H1 (cell line): ENCODE data around the gene TRPV2. TPM values are rescaled to one million over a fixed set of nuclear protein-coding genes. Genes with fewer than 3 reads are reported as not detected.

ENCODE experiments used
- CTCF ChIA-PET: fragments of 300-600 bp; sonication (Branson Sonifier 250); formaldehyde crosslinking; loops from one replicate; lab custom pipeline; 2021; ENCODE audit not compliant: partially characterized antibody; lab: Charles Lee
- POLR2A ChIA-PET: fragments of 300-600 bp; sonication (Branson Sonifier 250); formaldehyde crosslinking; loops from one replicate; lab custom pipeline; 2021; ENCODE audit warnings: inconsistent platforms; ENCODE audit not compliant: partially characterized antibody; lab: Charles Lee
- DNase-seq, 2 experiments: peaks; one replicate each; pipeline versions ENCODE4 v3.0.0 to v3.0.0-alpha.2; 2010 to 2022; ENCODE audit warnings: low spot score in 2 of 2, low read depth in 1 of 2, mixed read lengths in 1 of 2
- FAIRE-seq: peaks from 2 replicates; lab custom pipeline; 2011; peaks lifted over from hg19 to GRCh38; lab: Jason Lieb, UNC
- H2AFZ ChIP-seq: 2 replicates; pipeline ENCODE4 v1.8.1; 2012; ENCODE audit warnings: low read length, inconsistent platforms
- H2AK5ac ChIP-seq: 2 replicates; pipeline ENCODE4 v1.6.1; 2013; ENCODE audit warnings: low read depth, low read length
- H2BK120ac ChIP-seq: replicated peaks from 2 replicates; pipeline ENCODE3; 2013; ENCODE audit warnings: low read depth, low read length, inconsistent platforms
- H2BK12ac ChIP-seq: 2 replicates; pipeline ENCODE4 v1.6.1; 2013; ENCODE audit warnings: low read depth, low read length
- H2BK15ac ChIP-seq: 2 replicates; pipeline ENCODE4 v1.6.1; 2013; ENCODE audit warnings: low read length
- H2BK20ac ChIP-seq: 2 replicates; pipeline ENCODE4 v1.6.1; 2013; ENCODE audit warnings: low read length
- H2BK5ac ChIP-seq: 2 replicates; pipeline ENCODE4 v1.6.1; 2013; ENCODE audit warnings: low read depth, low read length
- H3K14ac ChIP-seq: 2 replicates; pipeline ENCODE4 v1.6.1; 2013; ENCODE audit warnings: inconsistent platforms; ENCODE audit not compliant: insufficient read length
- H3K18ac ChIP-seq: 2 replicates; pipeline ENCODE4 v1.6.1; 2013; ENCODE audit warnings: low read length; ENCODE audit errors: extremely low read depth
- H3K23ac ChIP-seq: 2 replicates; pipeline ENCODE4 v1.6.1; 2013; ENCODE audit warnings: inconsistent platforms; ENCODE audit not compliant: insufficient read length
- H3K23me2 ChIP-seq: 2 replicates; pipeline ENCODE4 v1.6.1; 2013; ENCODE audit warnings: low read depth, low read length
- H3K27ac ChIP-seq: 2 replicates; pipeline ENCODE4 v1.6.1; 2011; ENCODE audit warnings: low read depth, low read length, inconsistent platforms
- H3K27me3 ChIP-seq, 4 experiments: replicated peaks in 1 of 4; 1 replicate in 1 of 4; 2 replicates in 3 of 4; pipeline versions ENCODE4 v1.6.1 to v1.8.1; 2011 to 2013; ENCODE audit warnings: low read length in 3 of 4, mild to moderate bottlenecking in 3 of 4, inconsistent platforms in 2 of 4, mixed read lengths in 2 of 4, moderate library complexity in 1 of 4; ENCODE audit not compliant: control insufficient read depth in 3 of 4, insufficient read depth in 3 of 4; ENCODE audit errors: extremely low read depth in 1 of 4
- H3K36me3 ChIP-seq, 4 experiments: 2 replicates each; pipeline versions ENCODE4 v1.6.1 to v1.8.1; 2011 to 2013; ENCODE audit warnings: mild to moderate bottlenecking in 4 of 4, low read length in 3 of 4, moderate library complexity in 2 of 4, control low read depth in 1 of 4, inconsistent platforms in 1 of 4; ENCODE audit not compliant: insufficient read depth in 4 of 4, control insufficient read depth in 2 of 4
- H3K4ac ChIP-seq: replicated peaks from 2 replicates; pipeline ENCODE3; 2013; ENCODE audit warnings: low read length, low read depth, mixed read lengths, inconsistent platforms; ENCODE audit not compliant: insufficient read length
- H3K4me1 ChIP-seq, 4 experiments: replicated peaks in 1 of 4; 1 replicate in 1 of 4; 2 replicates in 3 of 4; pipeline versions ENCODE4 v1.6.1 to v1.8.1; 2011 to 2013; ENCODE audit warnings: low read length in 3 of 4, inconsistent platforms in 2 of 4, mixed read lengths in 1 of 4; ENCODE audit not compliant: insufficient read depth in 4 of 4, control insufficient read depth in 3 of 4
- H3K4me2 ChIP-seq, 2 experiments: 2 replicates each; pipeline versions ENCODE4 v1.6.1 to v1.8.1; 2011 to 2013; ENCODE audit warnings: low read depth in 2 of 2, low read length in 2 of 2, control low read depth in 1 of 2, inconsistent platforms in 1 of 2, mild to moderate bottlenecking in 1 of 2; ENCODE audit not compliant: insufficient read depth in 1 of 2
- H3K4me3 ChIP-seq, 4 experiments: fragments of 200-600, 300-600 bp in 1 of 4; sonication (generic), shearing (Covaris generic), sonication (Bioruptor Twin) in 1 of 4; 2 replicates each; pipeline versions ENCODE4 v1.5.1 to v1.8.1; 2011 to 2016; ENCODE audit warnings: low read length in 4 of 4, low read depth in 3 of 4, control low read depth in 2 of 4, inconsistent platforms in 2 of 4, mild to moderate bottlenecking in 2 of 4, mixed read lengths in 1 of 4, moderate library complexity in 1 of 4; ENCODE audit not compliant: insufficient read depth in 2 of 4; ENCODE audit errors: extremely low read depth in 1 of 4
- H3K56ac ChIP-seq: replicated peaks from 2 replicates; pipeline ENCODE3; 2013; ENCODE audit warnings: low read depth, mild to moderate bottlenecking, mixed read lengths, low read length, inconsistent platforms; ENCODE audit not compliant: insufficient read length
- H3K79me1 ChIP-seq: 2 replicates; pipeline ENCODE4 v1.6.1; 2013; ENCODE audit warnings: low read depth, low read length, control low read depth
- H3K79me2 ChIP-seq, 2 experiments: 2 replicates each; pipeline versions ENCODE4 v1.6.1 to v1.8.1; 2012 to 2013; ENCODE audit warnings: low read length in 2 of 2, mild to moderate bottlenecking in 2 of 2, inconsistent platforms in 1 of 2; ENCODE audit not compliant: insufficient read depth in 2 of 2, control insufficient read depth in 1 of 2
- H3K9ac ChIP-seq, 4 experiments: replicated peaks in 1 of 4; 1 replicate in 1 of 4; 2 replicates in 3 of 4; pipeline versions ENCODE4 v1.6.1 to v1.8.1; 2011 to 2013; ENCODE audit warnings: low read depth in 3 of 4, low read length in 3 of 4, control low read depth in 2 of 4, mild to moderate bottlenecking in 2 of 4, moderate library complexity in 2 of 4, inconsistent platforms in 1 of 4; ENCODE audit errors: extremely low read depth in 1 of 4
- H3K9me3 ChIP-seq, 2 experiments: 2 replicates each; pipeline versions ENCODE4 v1.6.1 to v1.8.1; 2012 to 2013; ENCODE audit warnings: mild to moderate bottlenecking in 2 of 2, moderate library complexity in 2 of 2, control low read depth in 1 of 2, inconsistent platforms in 1 of 2, low read depth in 1 of 2, low read length in 1 of 2, mixed read lengths in 1 of 2; ENCODE audit not compliant: insufficient read depth in 2 of 2
- H4K20me1 ChIP-seq, 2 experiments: replicated peaks in 1 of 2; 2 replicates each; pipeline versions ENCODE3 to v1.8.1; 2011 to 2013; ENCODE audit warnings: inconsistent platforms in 2 of 2, low read length in 2 of 2, mild to moderate bottlenecking in 1 of 2; ENCODE audit not compliant: insufficient read depth in 2 of 2, control insufficient read depth in 1 of 2
- H4K5ac ChIP-seq: 2 replicates; pipeline ENCODE4 v1.6.1; 2013; ENCODE audit warnings: low read length, low read depth, mixed read lengths, inconsistent platforms; ENCODE audit not compliant: insufficient read length
- H4K8ac ChIP-seq: 2 replicates; pipeline ENCODE4 v1.8.0; 2013; ENCODE audit warnings: mild to moderate bottlenecking, moderate library complexity, low read length, inconsistent platforms; ENCODE audit not compliant: insufficient read depth; ENCODE audit errors: extremely low read depth
- H4K91ac ChIP-seq: replicated peaks from 2 replicates; pipeline ENCODE3; 2013; ENCODE audit warnings: low read length, mixed read lengths, inconsistent platforms; ENCODE audit not compliant: insufficient read length
- FOSL1 ChIP-seq: IDR thresholded peaks from 2 replicates; pipeline ENCODE4 v1.6.1; 2011; ENCODE audit warnings: mild to moderate bottlenecking, low read depth, low read length, moderate library complexity; ENCODE audit not compliant: insufficient read depth
- HDAC2 ChIP-seq, 2 experiments: fragments of 300-600 bp in 1 of 2; sonication (generic) in 1 of 2; IDR thresholded peaks; 2 replicates each; pipeline ENCODE4 v1.6.1; 2011 to 2012; ENCODE audit warnings: low read depth in 2 of 2, low read length in 2 of 2, mild to moderate bottlenecking in 2 of 2, moderate library complexity in 2 of 2, borderline replicate concordance in 1 of 2, inconsistent platforms in 1 of 2
- NRF1 ChIP-seq: IDR thresholded peaks from 2 replicates; pipeline ENCODE4 v1.6.1; 2011; ENCODE audit warnings: mild to moderate bottlenecking, low read depth, low read length, improper control_type of control experiment
- SIX5 ChIP-seq: IDR thresholded peaks from 2 replicates; pipeline ENCODE4 v1.6.1; 2011; ENCODE audit warnings: mild to moderate bottlenecking, low read depth, low read length
- WGBS, 2 experiments: shearing (Covaris generic) in 1 of 2; methylation state at CpG; one replicate each; pipeline versions ENCODE4 v1.1.6 to v1.1.7; 2013 to 2015; ENCODE audit warnings: low lambda C conversion rate in 2 of 2, mixed read lengths in 2 of 2, inconsistent platforms in 1 of 2, low coverage in 1 of 2, missing lambda C conversion rate in 1 of 2; ENCODE audit not compliant: insufficient replicate concordance in 2 of 2, insufficient coverage in 1 of 2, insufficient read length in 1 of 2; ENCODE audit errors: extremely low coverage in 1 of 2, missing lambda C conversion rate in 1 of 2; 5-methylcytosine and 5-hydroxymethylcytosine counted together
- polyA plus RNA-seq, 7 experiments: library from polyadenylated mRNA; depleted of rRNA in 3 of 7; stranded (reverse) in 5 of 7; unstranded in 2 of 7; fragments of >200 nt in 5 of 7; fragments of 200-250 nt in 2 of 7; gene quantifications; 1 replicate in 5 of 7; 2 replicates in 1 of 7; 4 replicates in 1 of 7; pipeline versions ENCODE4 v1.2.1 to v1.2.3, GENCODE V29; 2011 to 2013; ENCODE audit warnings: missing spikeins in 2 of 7, mixed read lengths in 2 of 7
- total RNA-seq: library from RNA; stranded (reverse); fragmentation: NEBNext Ultra II Directional; extraction: Animal tissue kit (Norgen Biotek cat#: 25700); gene quantifications from 2 replicates; pipeline ENCODE4 v1.2.1, GENCODE V29; 2021
- TF ChIP-seq, protein P1 (sequence below): IDR thresholded peaks from 2 replicates; pipeline ENCODE4 v1.6.1; 2012; ENCODE audit warnings: inconsistent platforms

The TRPV2 gene
- total and polyA plus RNA-seq, 2 of the 8 experiments (the other 6 are each of a cell fraction or from before 2014, with no cell fraction given) = 1.7 to 2.1 TPM

DNA sequence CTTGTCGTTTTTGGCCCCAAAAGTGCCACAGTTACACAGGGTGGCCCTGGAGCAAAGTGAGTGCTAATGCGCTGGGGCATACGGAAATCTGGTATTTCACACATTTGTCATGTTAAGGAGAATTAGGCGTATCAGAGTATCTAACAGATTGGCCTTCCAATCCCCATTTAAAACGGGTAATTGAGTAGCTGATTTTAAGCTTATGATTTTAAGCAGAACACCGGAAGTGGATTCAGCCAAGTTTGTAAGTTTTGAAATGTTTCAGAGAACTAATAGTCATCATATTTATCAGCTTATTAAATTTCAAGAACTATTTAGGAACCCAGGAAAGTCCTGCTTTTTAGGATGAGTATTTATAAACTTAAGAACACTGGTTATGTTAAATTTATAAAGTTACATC lies 57.2 kb downstream of the TRPV2 start:
- H2BK120ac ChIP-seq = no peak overlapping the region
- H3K4me1 ChIP-seq = peaks cover 0 to 19% (median 3%) of the 10 kb centered on the region in 4 experiments; a peak in 4 of 7 replicates
- CTCF ChIA-PET = interaction anchor here (1.0 to 36.9 kb wide), 6 partner anchors 9 to 49 kb away, joined by 3 to 941 read pairs (median 18); no protein-coding TSS in a partner anchor
- DNase-seq (no peak), FAIRE-seq (no peak)
- no peak overlapping the region for H3K23ac ChIP-seq
- no peak overlapping the region for H4K5ac ChIP-seq
- H3K18ac ChIP-seq = no peak overlapping the region
- no peak for TF ChIP-seq SIX5
- TF ChIP-seq NRF1 = no peak
- no peak for TF ChIP-seq HDAC2 (IDR thresholded peaks at IDR 0.05; ENCODE audit: borderline replicate concordance in 1 of 2, low read depth in 2 of 2, low read length in 2 of 2)
- TF ChIP-seq FOSL1 = no peak
- TF ChIP-seq, protein P1, sequence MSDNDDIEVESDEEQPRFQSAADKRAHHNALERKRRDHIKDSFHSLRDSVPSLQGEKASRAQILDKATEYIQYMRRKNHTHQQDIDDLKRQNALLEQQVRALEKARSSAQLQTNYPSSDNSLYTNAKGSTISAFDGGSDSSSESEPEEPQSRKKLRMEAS = no peak
- no peak overlapping the region for H3K56ac ChIP-seq
- no peaks in the 10 kb centered on the region for H3K9me3 ChIP-seq
- H4K20me1 ChIP-seq = peaks cover 0 to 2% of the 10 kb centered on the region in 2 experiments
- no peaks in the 10 kb centered on the region; the same call in none of the 2 replicates for H3K79me1 ChIP-seq
- H2BK5ac ChIP-seq = no peak overlapping the region
- no peak overlapping the region for H4K8ac ChIP-seq
- H3K36me3 ChIP-seq = no peaks in the 10 kb centered on the region
- POLR2A ChIA-PET = interaction anchor here (0.8 to 2.4 kb wide), 7 partner anchors 8 to 39 kb away, joined by 3 to 7 read pairs (median 5); no protein-coding TSS in a partner anchor
- no peak overlapping the region for H2BK15ac ChIP-seq
- 81% methylated on average over 6 of the region's 6 CpGs; no CpG with 5 or more reads in 1 of the 2 experiments for WGBS, 2 experiments
- H3K14ac ChIP-seq = no peak overlapping the region
- H3K27ac ChIP-seq = no peak overlapping the region
- H4K91ac ChIP-seq = no peak overlapping the region
- peaks cover 2% of the 10 kb centered on the region; the same call in 1 of the 2 replicates for H3K23me2 ChIP-seq
- no peak overlapping the region for H2BK12ac ChIP-seq
- H3K9ac ChIP-seq = no peak overlapping the region
- no peak overlapping the region for H3K4ac ChIP-seq
- no peaks in the 10 kb centered on the region for H3K27me3 ChIP-seq
- H2AFZ ChIP-seq = no peak overlapping the region
- H3K4me3 ChIP-seq = no peak overlapping the region
- no peak overlapping the region for H2BK20ac ChIP-seq
- no peaks in the 10 kb centered on the region for H3K79me2 ChIP-seq
- H3K4me2 ChIP-seq = no peak overlapping the region
- H2AK5ac ChIP-seq = no peak overlapping the region
